ENCODE measurements around the gene ZCRB1.

ZCRB1 gene

DNA sequence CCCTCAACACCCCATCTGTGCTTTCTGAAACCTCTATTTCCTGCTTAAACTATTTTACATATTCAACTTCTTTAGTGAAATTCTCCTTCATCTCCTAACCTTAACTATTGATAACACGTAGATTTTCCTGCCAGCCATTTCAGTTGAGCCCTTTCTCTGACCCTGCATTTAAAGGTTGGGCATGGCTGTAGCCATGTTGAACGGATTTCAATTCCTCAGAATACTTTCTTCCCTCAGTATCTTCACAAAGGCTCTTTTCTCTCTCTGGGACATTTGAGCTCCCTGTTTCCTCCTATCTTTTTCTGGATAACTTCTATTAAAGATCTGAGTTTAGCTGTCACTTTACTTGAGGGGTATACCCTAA, 1.3 kb upstream of the ZCRB1 start:
- no peak for DNase-seq (ENCODE audit: low read depth in 2 of 2)

DNA sequence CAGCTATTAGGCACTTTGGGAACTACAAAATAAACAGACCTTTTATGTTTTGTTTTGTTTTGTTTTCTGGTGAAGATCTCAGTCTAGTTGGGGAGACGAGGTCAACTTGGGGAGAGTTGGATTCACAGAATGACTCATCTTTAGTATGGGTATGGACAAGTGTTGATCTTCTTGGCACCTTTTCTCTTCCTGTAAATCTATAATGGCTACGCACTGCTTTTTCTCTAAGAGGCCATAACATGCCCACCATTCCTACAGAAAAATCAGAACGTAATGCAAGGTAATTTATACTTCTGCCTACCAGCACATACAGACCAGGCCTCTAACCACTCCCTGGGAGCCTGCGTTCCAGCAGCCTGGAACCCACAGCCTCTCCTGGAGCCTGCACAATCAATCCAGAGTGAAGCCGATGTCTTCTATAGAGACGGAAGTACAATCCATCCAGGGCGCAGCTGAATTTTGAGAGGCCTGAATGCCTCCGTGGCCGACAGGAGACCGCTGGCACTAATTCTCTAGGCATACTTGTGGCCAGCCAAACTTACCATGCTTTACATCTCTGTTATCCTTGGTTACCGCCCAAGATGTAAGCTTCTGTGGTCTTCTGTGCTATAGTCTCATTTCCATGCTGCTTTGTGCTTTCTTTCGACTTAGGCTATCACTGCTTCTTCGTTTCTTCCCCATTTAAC, 790 bp upstream of the ZCRB1 start:
- DNase-seq (ENCODE audit: low read depth in 2 of 2) = no peak

DNA sequence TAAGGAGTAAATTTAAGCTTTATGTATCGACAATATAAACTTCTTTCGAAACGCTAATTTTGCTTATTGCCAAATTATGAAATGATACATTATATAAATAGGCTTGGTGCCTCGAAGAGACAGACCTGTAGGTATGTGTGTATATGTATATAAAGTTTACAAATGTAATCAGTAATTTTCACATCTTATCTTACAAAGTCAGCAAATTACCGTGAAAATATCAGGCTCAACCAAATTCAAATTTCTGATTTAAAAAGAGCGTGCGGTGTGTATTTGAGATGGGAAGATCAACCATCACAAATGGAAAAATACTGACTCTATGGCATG, 605 bp downstream of the ZCRB1 start:
- no peak for DNase-seq (ENCODE audit: low read depth in 2 of 2)

DNA sequence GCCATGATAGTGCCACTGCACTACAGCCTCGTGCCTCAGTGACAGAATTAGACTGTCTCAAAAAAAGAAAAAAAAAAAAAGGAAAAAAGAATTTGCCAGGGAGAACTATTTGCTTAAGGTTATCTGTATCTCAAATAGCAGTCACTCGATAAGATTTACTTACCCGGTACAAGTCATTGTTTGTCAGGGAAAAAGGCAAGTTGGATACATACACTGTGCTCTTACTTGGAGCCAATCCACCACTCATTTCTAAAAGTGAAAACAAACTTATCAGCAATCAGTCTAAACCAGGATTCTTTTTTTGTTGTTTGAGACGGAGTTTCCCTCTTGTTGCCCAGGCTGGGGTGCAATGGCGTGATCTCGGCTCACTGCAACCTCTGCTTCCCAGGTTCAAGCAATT, 2.0 kb downstream of the ZCRB1 start:
- no peak for DNase-seq (ENCODE audit: low read depth in 2 of 2)

- no peak for DNase-seq (ENCODE audit: low read depth in 2 of 2)
Measured at GRCh38 chr12:42322567-42322966, 3.3 kb downstream of the ZCRB1 start.

GRCh38 chr12:42320796-42321195, 5.1 kb downstream of the ZCRB1 start:
- DNase-seq (ENCODE audit: low read depth in 2 of 2) = no peak

GRCh38 chr12:42315108-42315507, 10.8 kb downstream of the ZCRB1 start:
- no peak for DNase-seq (ENCODE audit: low read depth in 2 of 2)

DNA sequence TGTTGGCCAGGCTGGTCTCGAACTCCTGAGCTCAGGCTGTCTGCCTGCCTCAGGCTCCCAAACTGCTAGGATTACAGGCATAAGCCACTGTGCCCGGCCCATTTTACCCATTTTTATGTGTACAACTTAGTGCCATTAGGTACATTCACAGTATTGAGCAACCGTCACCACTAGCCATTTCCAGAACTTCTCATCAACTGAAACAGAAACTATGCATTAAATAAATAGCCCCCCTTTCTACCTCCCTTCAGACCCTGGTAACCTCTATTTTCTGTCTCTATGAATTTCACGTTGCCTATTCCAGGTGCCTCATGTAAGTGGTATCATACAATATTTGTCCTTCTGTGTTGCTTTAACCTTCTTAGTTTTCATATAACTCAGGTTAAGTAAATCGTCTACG, 15.9 kb downstream of the ZCRB1 start:
- DNase-seq (ENCODE audit: low read depth in 2 of 2) = no peak

GRCh38 chr12:42308390-42308789, 17.5 kb downstream of the ZCRB1 start:
- no peak for DNase-seq (ENCODE audit: low read depth in 2 of 2)

DNA sequence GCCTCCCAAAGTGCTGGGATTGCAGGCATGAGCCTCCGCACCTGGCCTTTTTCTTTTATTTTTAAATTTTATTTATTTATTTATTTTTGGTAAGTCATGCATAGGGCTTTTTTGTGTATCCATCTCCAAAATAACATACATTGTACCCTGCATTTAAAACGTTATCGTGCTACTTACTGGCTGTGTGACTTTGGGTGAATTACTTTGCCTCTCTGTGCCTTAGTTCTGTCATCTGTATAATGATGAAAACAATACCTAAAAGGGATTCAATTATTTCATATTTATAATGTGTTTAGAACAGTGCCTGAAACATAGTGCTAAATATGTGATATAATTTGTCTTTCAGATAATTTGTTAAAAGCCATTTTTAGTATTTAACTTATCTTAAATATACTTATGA, 19.6 kb downstream of the ZCRB1 start:
- DNase-seq (ENCODE audit: low read depth in 2 of 2) = no peak

DNA sequence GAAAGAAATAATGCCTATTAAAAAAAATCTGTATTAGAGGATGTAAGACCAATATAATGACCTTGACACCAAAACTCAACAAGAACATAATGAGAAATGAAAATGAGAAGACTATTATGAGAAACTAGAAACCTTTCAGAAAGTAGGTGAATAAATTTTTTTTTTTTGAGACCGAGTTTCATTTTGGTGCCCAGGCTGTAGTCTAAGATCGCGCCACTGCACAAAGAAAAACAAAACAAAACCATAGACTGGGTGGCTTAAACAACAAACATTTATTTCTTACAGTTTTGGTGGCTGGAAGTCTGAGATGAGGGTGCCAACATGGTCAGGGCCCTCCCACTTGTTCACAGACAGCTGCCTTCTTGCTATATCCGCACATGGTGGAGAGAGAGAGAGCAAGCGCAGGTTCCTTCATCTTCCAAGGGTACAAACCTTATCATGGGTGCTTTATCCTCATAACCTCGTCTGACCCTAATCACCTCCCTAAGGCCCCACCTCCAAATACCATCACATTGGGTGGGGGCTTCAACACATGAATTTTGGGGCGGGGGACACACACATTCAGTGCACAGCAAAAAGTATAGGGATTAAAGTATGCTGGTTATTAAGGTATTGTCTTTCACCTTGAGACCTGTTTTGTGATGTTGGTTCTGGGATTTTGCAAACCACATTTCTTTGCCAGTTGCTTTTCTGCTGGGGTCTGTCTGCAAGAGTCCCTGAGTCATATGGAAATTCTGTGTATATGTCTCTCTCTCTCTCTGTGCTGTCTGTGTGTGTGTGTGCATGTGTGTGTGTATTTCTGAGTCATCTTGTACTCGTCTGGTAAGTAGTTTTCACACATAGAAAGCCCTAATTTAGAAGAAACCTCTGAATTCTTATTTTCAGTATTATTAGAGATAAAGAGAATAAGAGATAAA, 26.2 kb downstream of the ZCRB1 start:
- peak; percentile 30 to 45 for DNase-seq (ENCODE audit: low read depth in 2 of 2)

- no peak for DNase-seq (ENCODE audit: low read depth in 2 of 2)
Measured at GRCh38 chr12:42298887-42299286, 27.0 kb downstream of the ZCRB1 start.

GRCh38 chr12:42296503-42297109, 29.3 kb downstream of the ZCRB1 start:
- DNase-seq (ENCODE audit: low read depth in 2 of 2) = no peak

- DNase-seq (ENCODE audit: low read depth in 2 of 2) = no peak
Measured at GRCh38 chr12:42291680-42292079, 34.2 kb downstream of the ZCRB1 start.

DNA sequence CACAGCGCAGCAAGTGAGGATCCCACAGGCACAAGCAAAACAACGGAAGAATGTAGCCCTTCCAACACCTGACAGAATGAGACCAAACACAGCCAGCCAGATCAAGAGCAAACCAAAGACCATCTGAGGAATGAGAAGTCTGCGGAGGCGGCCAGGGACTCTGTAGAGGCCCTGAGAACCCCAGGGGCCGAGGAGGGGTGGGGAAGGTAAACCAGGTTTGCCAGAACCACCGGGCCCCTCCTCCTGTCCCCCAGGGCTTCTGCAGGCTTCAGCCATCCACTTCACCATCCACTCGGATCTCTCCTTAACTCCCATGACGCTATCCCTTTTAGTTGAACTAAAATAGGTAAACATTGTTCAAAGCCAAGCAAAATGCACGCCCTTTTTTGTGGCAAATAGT, 37.4 kb downstream of the ZCRB1 start:
- no peak for DNase-seq (ENCODE audit: low read depth in 2 of 2)

DNA sequence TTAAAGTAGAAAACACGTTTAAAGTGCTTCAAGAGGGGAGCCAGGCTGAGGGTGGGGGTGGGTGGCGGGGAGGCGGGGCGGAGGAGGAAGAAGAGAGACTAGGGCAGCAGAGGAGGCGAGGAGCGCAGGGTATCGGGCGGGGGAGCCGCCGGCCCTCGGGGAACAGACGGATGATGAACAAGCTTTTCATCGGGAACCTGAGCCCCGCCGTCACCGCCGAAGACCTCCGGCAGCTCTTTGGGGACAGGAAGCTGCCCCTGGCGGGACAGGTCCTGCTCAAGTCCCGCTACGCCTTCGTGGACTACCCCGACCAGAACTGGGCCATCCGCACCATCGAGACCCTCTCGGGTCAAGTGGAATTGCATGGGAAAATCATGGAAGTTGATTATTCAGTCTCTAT, 39.2 kb downstream of the ZCRB1 start:
- no peak for DNase-seq (ENCODE audit: low read depth in 2 of 2)

- no peak for DNase-seq (ENCODE audit: low read depth in 2 of 2)
Measured at GRCh38 chr12:42285431-42285830, 40.5 kb downstream of the ZCRB1 start.

- DNase-seq (ENCODE audit: low read depth in 2 of 2) = no peak
Measured at GRCh38 chr12:42284876-42285275, 41.0 kb downstream of the ZCRB1 start.

GRCh38 chr12:42284157-42284556, 41.7 kb downstream of the ZCRB1 start:
- no peak for DNase-seq (ENCODE audit: low read depth in 2 of 2)

GRCh38 chr12:42283739-42284138, 42.2 kb downstream of the ZCRB1 start:
- no peak for DNase-seq (ENCODE audit: low read depth in 2 of 2)

DNA sequence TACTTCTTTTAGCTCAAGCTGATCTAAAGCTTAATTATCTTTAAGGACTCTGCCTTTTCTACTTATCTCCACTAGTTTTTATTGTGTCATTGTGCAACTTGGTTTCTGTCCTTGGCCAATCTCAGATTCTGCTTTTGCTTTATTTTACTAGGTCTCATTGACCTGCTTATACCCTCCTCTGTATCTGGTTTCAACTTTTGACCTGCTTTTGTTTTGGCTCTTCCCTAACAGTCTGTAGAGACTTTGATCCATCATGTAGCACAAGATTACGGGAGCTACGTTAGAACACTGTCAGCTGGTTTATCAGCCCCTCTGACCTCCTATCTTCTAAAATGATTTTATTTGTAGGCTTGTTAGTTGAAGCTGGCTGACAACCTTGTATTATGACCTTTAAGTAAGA, 43.6 kb downstream of the ZCRB1 start:
- no peak for DNase-seq (ENCODE audit: low read depth in 2 of 2)

DNA sequence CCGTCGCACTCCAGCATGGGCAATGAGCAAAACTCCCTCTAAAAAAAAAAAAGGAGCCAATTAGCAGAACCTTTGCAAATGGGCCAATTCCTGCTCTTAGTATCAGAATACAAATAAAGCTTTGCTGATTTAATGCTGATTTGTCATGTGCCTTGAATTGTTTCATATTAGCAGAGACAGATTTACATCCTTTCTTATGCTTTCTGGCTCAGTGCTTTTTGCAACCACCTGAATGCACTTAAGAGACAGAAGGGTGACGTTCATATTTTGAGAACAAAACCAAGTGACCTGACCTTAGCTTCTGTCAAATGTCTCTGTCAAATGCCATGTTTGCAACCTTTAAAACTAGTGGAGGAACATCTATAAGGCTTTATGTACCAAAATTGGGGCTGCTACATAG, 44.0 kb downstream of the ZCRB1 start:
- no peak for DNase-seq (ENCODE audit: low read depth in 2 of 2)

GRCh38 chr12:42281278-42281677, 44.6 kb downstream of the ZCRB1 start:
- no peak for DNase-seq (ENCODE audit: low read depth in 2 of 2)

All from stimulated activated CD8-positive, alpha-beta memory T cell treated with anti-CD3 and anti-CD28 coated beads, Interleukin-2, amount 100 ng/mL, for 48 hours (primary cell).